Ishikawa (cell line): ENCODE measurements around the gene COL24A1.

ENCODE experiments used
- CEBPB ChIP-seq: IDR thresholded peaks from 2 replicates; pipeline ENCODE4 v1.6.1; 2012
- EGR1 ChIP-seq: IDR thresholded peaks from 2 replicates; pipeline ENCODE4 v1.6.1; 2012
- EP300 ChIP-seq: IDR thresholded peaks from 2 replicates; pipeline ENCODE4 v1.6.1; 2012; ENCODE audit warnings: borderline replicate concordance
- MAX ChIP-seq: IDR thresholded peaks from 2 replicates; pipeline ENCODE4 v1.6.1; 2012
- NFIC ChIP-seq: IDR thresholded peaks from 2 replicates; pipeline ENCODE4 v1.6.1; 2012
- RAD21 ChIP-seq: IDR thresholded peaks from 2 replicates; pipeline ENCODE4 v1.6.1; 2012; ENCODE audit warnings: low read depth
- REST ChIP-seq: IDR thresholded peaks from 2 replicates; pipeline ENCODE4 v1.6.1; 2012; ENCODE audit warnings: low read depth, mild to moderate bottlenecking
- TAF1 ChIP-seq: IDR thresholded peaks from 2 replicates; pipeline ENCODE4 v1.6.1; 2012; ENCODE audit warnings: low read depth, mild to moderate bottlenecking
- TCF12 ChIP-seq: IDR thresholded peaks from 2 replicates; pipeline ENCODE4 v1.6.1; 2012; ENCODE audit warnings: low read depth
- TEAD4 ChIP-seq: IDR thresholded peaks from 2 replicates; pipeline ENCODE4 v1.6.1; 2012
- YY1 ChIP-seq: IDR thresholded peaks from 2 replicates; pipeline ENCODE4 v1.6.1; 2012; ENCODE audit warnings: low read depth

DNA sequence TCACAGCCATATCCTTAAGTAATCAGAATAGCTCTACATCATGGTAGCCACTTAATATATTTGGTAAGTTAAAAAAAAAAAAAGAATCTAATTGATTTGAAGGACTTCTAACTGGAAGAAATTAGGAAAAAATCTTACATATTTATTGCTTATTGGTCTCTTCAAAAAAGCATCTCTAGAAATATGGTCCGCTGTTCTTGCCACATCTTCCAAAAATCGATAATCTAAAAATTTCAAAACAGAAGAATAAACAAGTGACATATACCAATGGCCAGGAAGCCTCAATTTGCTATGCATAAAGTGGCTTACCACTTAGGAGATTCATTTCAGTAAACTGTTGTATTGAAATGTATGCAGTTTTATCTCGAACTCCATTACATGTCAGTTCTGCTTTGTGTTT is 450.6 kb downstream of the COL24A1 start:
- no peak for TF ChIP-seq TAF1
- no peak for TF ChIP-seq YY1
- TF ChIP-seq NFIC = no peak
- TF ChIP-seq TCF12 = no peak
- no peak for TF ChIP-seq RAD21
- TF ChIP-seq EGR1 = no peak
- no peak for TF ChIP-seq REST
- TF ChIP-seq CEBPB = no peak
- TF ChIP-seq TEAD4 = no peak
- TF ChIP-seq EP300 = no peak
- no peak for TF ChIP-seq MAX
